Measurements from ENCODE around the gene P2RY2.

DNA sequence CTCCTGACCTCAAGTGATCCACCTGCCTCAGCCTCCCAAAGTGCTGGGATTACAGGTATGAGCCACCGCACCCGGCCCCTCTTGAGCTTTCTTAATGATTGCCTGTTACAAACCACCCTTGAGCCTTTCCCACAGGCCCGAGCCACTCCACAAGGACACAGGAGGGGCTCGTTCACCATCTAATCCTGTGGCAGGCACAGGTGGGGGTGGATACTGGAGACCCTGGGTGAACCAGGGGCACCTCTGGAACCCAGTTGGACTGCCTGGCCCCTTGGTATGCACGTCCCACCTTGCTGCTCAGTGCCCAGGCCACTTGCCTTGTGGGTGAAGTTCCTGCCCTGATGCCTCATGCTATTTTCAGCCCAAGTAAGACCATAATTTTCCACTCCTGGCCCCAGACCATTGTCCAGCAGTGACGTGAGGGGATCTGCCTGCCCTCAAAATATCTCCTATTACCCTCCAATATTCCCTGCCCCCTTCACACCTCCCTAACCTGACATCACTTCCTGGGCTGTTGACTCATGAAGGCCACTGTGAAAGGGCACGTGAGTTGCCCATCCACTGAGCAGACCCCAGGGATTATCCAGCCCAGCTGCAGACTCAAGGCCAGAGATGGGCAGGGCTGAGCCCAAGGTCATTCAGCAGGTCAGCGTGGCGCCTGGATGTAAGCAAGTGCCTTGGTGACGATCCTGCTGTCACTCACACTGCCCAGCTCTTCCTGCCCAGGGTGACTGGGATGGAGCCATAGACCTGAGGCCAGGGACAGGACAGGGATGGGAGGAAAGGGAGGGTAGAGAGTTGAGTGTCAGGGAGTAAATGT is 19.6 kb downstream of the P2RY2 start:
- TF ChIP-seq, protein P1, sequence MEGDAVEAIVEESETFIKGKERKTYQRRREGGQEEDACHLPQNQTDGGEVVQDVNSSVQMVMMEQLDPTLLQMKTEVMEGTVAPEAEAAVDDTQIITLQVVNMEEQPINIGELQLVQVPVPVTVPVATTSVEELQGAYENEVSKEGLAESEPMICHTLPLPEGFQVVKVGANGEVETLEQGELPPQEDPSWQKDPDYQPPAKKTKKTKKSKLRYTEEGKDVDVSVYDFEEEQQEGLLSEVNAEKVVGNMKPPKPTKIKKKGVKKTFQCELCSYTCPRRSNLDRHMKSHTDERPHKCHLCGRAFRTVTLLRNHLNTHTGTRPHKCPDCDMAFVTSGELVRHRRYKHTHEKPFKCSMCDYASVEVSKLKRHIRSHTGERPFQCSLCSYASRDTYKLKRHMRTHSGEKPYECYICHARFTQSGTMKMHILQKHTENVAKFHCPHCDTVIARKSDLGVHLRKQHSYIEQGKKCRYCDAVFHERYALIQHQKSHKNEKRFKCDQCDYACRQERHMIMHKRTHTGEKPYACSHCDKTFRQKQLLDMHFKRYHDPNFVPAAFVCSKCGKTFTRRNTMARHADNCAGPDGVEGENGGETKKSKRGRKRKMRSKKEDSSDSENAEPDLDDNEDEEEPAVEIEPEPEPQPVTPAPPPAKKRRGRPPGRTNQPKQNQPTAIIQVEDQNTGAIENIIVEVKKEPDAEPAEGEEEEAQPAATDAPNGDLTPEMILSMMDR (IDR thresholded peaks at IDR 0.05; ENCODE audit: low read depth, low read length): no peak
- no peak for TF ChIP-seq EZH2phosphoT487 (IDR thresholded peaks at IDR 0.05; ENCODE audit: low read depth)
